Activated T-cell treated with anti-CD3 and anti-CD28 coated beads for 48 hours (primary cell): ENCODE data around the gene TSPAN11.
"Not testable (repeated sequence)": the region's sequence is repeated elsewhere in the genome, so short reads cannot be mapped to it uniquely, and the experiment has no call there.

Experiments used
- DNase-seq: peaks from one replicate; pipeline ENCODE4 v3.0.0-alpha.2; 2020; ENCODE audit warnings: low read depth

The TSPAN11 gene, protein sequence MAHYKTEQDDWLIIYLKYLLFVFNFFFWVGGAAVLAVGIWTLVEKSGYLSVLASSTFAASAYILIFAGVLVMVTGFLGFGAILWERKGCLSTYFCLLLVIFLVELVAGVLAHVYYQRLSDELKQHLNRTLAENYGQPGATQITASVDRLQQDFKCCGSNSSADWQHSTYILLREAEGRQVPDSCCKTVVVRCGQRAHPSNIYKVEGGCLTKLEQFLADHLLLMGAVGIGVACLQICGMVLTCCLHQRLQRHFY

GRCh38 chr12:30926243-30927221, at the start of gene TSPAN11:
TSS of gene TSPAN11 (plus strand) at chr12:30926748. CDS start at chr12:30953992, 27,244 bp downstream.
- peak; percentile 5 for DNase-seq

- DNase-seq, result no peak
Measured at GRCh38 chr12:30877105-30877875, 49.3 kb upstream of the TSPAN11 start.

- no peak for DNase-seq
Measured at GRCh38 chr12:30878024-30878423, 48.5 kb upstream of the TSPAN11 start.

DNA sequence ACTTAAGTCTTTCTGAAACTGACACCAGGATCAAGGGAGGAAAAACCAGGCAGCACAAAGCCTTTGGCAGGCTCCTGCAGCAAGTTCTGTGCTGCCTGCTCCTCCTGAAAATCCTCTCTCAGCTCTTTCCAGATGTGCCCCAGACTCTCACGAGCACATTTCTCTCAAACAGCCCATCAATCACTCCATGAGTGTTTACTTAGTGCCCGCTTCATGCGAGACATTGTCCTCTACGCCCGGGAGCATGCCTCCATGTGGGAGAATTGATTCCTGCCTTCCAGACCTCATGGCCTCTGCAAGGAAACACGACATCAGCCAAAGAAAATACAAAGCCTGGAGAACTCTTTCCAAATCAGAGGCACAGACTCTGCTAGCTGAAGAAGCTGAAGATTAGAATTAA, 46.5 kb upstream of the TSPAN11 start:
- no peak for DNase-seq

DNA sequence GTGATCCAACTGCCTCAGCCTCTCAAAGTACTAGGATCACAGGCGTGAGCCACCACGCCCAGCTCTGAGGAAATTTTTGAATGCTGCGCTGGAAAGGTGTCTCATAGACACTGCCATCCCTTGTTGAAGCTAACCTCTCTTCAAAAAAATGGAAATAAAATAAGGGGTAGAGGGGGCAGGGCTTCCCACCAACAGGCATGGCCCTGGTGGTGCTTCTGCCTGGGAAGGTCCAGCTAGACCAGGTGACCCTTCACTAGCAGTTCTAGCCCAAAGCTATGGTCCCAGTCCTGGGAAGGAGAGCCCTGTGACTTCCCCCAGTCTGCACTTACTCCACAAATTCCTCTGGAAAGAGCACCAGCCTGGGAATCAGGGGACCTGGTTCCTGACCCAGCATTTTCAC, 45.7 kb upstream of the TSPAN11 start:
- no peak for DNase-seq

DNA sequence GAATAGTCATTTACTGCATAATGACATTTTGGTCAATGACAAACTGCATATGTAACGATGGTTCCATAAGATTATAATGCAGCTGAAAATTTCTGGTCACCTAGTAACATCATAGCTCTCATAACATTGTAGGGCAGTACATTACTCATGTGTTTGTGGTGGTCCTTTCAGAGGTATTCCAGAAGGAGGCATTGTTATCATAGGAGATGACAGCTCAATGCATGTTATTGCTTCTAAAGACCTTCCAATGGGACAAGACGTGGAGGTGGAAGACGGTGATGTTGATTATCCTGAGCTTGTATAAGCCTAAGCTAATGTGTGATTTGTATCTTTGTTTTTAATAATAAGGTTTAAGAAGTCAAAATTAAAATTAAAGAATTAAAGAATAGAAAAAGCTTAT, 43.8 kb upstream of the TSPAN11 start:
- no peak for DNase-seq

GRCh38 chr12:30884799-30885198, 41.7 kb upstream of the TSPAN11 start:
- DNase-seq, result no peak

DNA sequence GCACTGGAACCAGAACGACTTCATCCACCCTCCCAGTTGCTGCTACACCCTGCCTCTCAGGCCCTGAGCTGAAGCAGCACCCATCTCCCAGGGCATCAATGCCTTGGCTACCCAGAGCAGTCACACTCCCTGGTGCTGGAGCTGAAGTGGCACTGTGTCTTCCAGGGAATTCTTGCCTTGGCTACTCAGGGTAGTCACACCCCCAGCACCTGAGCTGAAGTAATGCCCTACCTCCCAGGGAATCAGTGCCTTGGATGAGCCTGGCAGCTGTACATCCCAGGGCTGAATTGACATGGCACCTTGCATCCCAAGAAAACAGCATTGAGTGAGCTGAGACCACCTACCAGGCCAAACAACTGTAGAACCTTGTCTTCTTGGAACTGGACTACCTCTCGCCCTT, 41.2 kb upstream of the TSPAN11 start:
- DNase-seq, result no peak

DNA sequence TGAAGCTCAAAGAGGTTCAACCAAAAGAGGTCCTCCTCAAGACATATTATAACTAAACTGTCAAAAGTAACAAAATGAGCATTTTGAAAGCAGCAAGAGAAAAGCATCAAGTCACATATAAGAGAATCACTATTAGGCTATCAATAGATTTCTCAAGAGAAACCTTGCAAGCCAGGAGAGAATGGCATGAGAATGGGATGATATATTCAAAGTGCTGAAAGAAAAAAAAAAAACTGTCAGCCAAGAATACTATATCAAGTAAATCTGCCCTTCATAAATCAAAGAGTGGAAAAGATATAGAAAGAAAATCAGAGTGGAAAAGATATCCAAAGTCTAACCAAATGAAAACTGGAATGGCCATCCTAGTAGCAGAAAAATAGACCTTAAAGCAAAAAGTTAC, 39.3 kb upstream of the TSPAN11 start:
- no peak for DNase-seq

- no peak for DNase-seq
Measured at GRCh38 chr12:30888241-30888640, 38.3 kb upstream of the TSPAN11 start.

- DNase-seq, result not testable (repeated sequence)
Measured at GRCh38 chr12:30894531-30894930, 32.0 kb upstream of the TSPAN11 start.

GRCh38 chr12:30896461-30896860, 30.1 kb upstream of the TSPAN11 start:
- no peak for DNase-seq

- DNase-seq, result no peak
Measured at GRCh38 chr12:30898846-30899245, 27.7 kb upstream of the TSPAN11 start.

DNA sequence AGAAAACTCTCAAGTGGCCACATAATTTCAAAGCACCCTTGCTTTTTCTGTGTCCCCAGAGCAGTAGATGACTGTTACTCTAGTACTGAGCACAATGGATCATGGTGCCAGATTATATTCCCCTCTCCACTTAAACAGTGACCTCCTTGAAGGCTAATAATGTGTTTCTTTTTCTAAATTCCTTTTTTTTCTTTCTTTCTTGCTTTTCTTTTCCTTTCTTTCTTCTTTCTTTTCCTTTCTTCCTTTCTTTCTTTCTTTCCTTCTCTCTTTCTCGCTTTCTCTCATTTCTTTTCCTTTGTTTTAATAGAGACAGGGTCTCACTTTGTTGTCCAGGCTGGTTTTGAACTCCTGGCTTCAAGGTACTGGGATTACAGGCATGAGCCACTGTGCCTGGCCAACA, 26.2 kb upstream of the TSPAN11 start:
- no peak for DNase-seq

- no peak for DNase-seq
Measured at GRCh38 chr12:30902001-30902400, 24.5 kb upstream of the TSPAN11 start.

DNA sequence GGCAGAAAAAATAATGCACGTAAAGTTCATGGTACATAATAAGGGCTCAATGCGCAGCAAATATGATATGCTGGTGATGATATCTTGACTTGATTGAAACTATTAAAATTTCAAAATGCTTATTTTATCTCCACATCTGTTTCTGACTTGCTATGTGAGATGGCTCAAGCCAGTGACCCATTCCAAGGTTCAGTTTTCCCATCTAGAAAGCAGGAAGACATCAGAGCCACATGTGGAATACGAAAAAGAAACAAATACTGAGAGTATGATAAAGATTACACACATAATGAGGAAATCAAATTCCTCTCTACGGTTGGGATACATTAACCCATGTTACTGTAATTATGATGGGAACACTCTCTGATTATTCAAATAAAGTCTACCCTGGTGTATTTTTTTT, 24.0 kb upstream of the TSPAN11 start:
- no peak for DNase-seq

GRCh38 chr12:30905463-30906009, 21.0 kb upstream of the TSPAN11 start:
- DNase-seq, result no peak

- no peak for DNase-seq
Measured at GRCh38 chr12:30908076-30908721, 18.3 kb upstream of the TSPAN11 start.

- DNase-seq, result no peak
Measured at GRCh38 chr12:30908722-30909348, 17.7 kb upstream of the TSPAN11 start.

GRCh38 chr12:30909349-30910037, 17.1 kb upstream of the TSPAN11 start:
- DNase-seq, result no peak

DNA sequence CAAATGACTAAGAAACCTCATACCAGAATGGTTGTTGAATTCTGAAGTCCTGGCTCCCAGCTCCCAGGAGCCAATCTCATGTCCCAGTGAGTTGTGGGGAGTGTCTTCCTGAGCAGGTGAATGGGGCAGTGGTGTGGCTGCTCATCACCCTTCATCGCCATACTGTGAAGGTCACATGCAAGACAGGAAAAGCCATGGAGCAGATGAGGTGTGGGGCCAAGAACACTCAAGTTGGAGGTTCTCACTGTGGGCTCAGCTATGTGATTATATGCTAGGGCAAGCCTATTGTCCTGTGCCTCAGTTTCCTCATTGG, 16.6 kb upstream of the TSPAN11 start:
- DNase-seq, result no peak
